Measurements from ENCODE around the gene BABAM1. TPM values are rescaled to one million over a fixed set of nuclear protein-coding genes. Genes with fewer than 3 reads are reported as not detected.

Gene BABAM1
- total RNA-seq, 1 donor from 2014 or later = 125 TPM

DNA sequence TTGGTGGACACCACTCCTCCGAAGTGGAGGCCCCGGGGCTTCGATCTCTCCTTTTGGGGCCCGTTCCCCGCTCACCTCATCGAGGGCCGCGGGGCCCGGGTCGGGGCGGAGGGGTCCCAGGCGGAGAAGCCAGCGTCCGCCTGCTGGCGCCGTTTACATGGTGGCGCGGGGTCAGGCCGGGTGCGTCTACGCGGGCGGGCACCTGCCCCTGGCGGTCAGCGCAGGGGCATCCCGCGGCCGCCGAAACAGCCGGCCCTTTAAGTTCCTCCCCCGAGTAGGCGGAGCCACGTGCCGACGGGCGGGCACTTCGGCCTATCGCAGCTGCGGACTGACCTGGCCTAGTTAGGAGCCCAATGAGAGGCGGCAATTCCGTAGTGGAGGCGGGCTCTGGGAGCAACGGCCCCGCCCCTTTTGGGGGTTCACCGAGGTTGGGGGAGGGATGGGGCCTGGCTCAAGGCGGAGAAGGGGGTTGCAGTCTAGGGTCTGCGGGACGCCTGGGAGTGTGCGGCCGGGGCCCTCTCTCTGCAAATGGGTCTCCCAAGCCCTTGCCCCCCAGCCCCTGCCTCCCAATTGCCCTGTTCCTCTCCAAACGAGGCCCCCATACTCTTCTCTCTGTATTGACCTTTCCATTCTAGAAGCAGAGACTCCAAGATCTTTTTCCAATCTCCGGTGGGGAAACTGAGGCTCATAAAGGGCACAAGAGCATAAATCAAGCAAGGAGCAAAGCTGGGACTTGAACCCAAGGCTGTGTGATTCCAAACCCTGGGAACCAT, 36.1 kb downstream of the BABAM1 start, which contains the start of gene ABHD8:
TSS of gene ABHD8 (minus strand) at position 259 of the 773 bp plus-strand sequence. CDS start 1,809 bp downstream, outside the sequence.
- no peak for DNase-seq (ENCODE audit: low read depth)
- TF ChIP-seq, protein P1, sequence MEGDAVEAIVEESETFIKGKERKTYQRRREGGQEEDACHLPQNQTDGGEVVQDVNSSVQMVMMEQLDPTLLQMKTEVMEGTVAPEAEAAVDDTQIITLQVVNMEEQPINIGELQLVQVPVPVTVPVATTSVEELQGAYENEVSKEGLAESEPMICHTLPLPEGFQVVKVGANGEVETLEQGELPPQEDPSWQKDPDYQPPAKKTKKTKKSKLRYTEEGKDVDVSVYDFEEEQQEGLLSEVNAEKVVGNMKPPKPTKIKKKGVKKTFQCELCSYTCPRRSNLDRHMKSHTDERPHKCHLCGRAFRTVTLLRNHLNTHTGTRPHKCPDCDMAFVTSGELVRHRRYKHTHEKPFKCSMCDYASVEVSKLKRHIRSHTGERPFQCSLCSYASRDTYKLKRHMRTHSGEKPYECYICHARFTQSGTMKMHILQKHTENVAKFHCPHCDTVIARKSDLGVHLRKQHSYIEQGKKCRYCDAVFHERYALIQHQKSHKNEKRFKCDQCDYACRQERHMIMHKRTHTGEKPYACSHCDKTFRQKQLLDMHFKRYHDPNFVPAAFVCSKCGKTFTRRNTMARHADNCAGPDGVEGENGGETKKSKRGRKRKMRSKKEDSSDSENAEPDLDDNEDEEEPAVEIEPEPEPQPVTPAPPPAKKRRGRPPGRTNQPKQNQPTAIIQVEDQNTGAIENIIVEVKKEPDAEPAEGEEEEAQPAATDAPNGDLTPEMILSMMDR (conservative IDR thresholded peaks at IDR 0.05; ENCODE audit: low read depth, low read length) = peak; percentile 34

DNA sequence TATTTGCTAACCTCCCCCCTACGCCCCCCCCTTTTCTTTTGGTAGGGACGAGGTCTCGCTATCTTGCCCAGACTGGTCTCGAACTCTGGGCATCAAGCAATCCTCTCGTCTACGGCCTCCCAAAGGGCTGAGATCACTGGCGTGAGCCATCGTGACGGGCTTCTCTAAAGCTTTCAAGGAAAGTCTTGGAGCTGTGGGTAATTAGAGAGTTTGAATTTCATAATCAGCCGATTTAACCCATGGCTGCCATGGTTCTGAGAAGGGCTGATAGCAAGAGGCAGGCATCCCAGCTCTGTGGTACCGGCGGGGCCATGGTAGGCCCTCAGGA, 36.7 kb downstream of the BABAM1 start:
- DNase-seq (ENCODE audit: low read depth) = no peak
- no peak overlapping the region for H3K4me3 ChIP-seq (ENCODE audit: low read depth, low read length)
- TF ChIP-seq, protein P1 (conservative IDR thresholded peaks at IDR 0.05; ENCODE audit: low read depth, low read length) = no peak

More for the DNA sequence above, 36.1 kb downstream of the BABAM1 start, which contains the start of gene ABHD8:
- H3K4me3 ChIP-seq (ENCODE audit: low read depth, low read length) = peak within 1 kb of the TSS; percentile 86

DNA sequence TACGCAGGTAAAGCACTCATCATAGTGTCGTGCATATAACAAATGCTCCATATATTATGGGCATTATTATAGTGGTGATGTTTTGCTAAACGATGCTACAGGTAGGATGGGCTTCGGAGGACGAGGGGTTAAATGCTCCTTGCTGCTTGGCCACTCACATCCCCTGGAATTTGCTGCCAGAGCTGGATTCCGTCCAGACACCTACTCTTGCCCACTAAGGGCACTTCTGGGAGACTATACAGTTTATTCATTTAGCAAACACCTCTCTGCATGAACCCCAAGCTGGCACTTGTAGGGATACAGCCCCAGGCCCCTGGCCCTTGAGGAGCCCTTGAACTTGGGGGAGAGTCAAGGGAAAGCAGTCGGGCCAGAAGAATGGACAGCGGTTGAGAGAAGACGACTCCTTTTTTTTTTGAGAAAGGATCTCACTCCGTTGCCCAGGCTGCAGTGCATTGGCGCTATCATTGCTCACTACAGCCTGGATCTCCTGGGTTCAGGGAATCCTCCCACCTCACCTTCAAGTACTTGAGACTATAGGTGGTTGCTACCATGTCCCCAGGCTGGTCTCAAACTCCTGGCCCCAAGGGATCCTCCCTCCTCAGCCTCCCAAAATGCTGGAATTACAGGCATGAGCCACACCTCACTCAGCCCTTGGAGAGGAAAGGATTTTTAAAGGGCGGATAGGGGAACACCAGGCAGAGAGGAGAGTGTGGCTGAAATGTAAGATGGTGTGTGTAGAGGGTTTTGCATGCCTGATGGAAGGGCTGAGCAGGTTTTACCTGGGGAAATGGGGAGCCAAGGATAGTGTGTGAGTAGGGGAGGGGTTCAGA, 37.4 kb downstream of the BABAM1 start:
- H3K4me3 ChIP-seq (ENCODE audit: low read depth, low read length) = no peak overlapping the region
- TF ChIP-seq, protein P1 (conservative IDR thresholded peaks at IDR 0.05; ENCODE audit: low read depth, low read length) = no peak
- no peak for DNase-seq (ENCODE audit: low read depth)

DNA sequence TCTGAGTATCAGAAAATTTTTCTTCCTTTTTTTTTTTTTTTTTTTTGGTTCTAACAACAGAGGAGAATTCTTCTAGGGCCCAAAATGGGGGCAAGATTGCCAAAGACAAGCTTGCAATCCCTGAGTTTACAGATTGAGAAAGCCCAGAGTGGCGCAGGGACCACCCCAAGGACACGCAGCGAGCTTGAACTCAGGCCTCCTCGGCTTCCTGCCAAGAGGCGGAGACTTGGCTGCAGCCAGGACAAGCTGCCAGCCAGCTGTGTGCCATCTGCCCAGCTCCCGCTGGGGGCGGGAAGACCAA, 37.9 kb downstream of the BABAM1 start:
- peak overlapping the region; percentile 79 for H3K4me3 ChIP-seq (ENCODE audit: low read depth, low read length)
- no peak for DNase-seq (ENCODE audit: low read depth)
- TF ChIP-seq, protein P1 (conservative IDR thresholded peaks at IDR 0.05; ENCODE audit: low read depth, low read length) = no peak

DNA sequence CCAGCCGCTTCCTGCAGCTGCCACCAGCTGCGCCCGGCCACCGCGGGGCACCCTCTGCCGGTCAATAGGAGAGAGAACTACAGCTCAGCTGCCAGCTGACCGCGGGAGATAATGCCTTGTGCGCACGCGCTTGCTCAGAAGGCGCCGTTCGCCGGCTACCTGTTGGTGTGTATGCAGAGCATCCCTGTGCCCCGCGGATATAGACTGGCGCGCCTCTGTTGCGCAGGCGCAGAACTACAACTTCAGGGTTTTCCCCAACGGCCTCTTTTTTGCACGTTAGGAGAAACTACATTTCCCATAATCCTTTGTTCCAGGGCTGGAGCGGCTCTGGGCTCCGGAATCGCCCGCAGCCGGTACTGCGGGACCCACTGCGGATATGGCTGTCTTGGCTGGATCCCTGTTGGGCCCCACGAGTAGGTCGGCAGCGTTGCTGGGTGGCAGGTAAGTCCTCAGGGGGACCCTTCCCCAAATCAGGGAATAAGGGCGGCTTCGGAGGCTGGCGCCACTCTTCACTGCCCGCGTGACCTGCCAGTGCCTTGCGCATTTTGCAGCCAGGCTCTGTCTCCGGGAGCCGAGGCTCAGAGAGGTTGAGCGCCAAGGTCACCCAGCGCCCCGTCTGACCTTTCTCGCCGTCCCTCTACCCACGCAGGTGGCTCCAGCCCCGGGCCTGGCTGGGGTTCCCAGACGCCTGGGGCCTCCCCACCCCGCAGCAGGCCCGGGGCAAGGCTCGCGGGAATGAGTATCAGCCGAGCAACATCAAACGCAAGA, 38.5 kb downstream of the BABAM1 start, which contains the start of gene MRPL34:
TSS of gene MRPL34 (plus strand) at position 356 of the 768 bp plus-strand sequence. CDS start at position 377, 21 bp downstream.
- DNase-seq (ENCODE audit: low read depth) = peak; percentile 92
- peak within 1 kb of the TSS; percentile 79 for H3K4me3 ChIP-seq (ENCODE audit: low read depth, low read length)
- TF ChIP-seq, protein P1 (conservative IDR thresholded peaks at IDR 0.05; ENCODE audit: low read depth, low read length) = peak; percentile 75

DNA sequence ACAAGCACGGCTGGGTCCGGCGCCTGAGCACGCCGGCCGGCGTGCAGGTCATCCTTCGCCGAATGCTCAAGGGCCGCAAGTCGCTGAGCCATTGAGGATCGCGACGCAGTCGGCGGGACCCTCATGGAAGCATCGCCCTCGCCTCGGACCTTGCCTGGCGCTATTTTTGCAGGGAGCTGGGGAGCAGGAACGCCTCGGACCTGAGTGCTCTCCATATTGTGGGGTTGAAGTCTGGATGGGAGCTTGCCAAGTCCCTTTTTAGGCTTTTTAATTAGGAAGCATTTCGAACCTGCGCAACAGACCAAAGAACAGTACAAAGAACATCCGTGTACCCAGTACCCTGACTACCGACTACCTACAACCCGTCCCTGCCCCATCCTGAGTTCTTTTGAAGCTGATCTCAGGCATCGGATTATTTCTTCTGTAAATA, 39.1 kb downstream of the BABAM1 start:
- DNase-seq (ENCODE audit: low read depth) = no peak
- TF ChIP-seq, protein P1 (conservative IDR thresholded peaks at IDR 0.05; ENCODE audit: low read depth, low read length) = no peak
- peak overlapping the region; percentile 79 for H3K4me3 ChIP-seq (ENCODE audit: low read depth, low read length)
